ENCODE data around the gene CES4A. TPM values are rescaled to one million over a fixed set of nuclear protein-coding genes. Genes with fewer than 3 reads are reported as not detected.
"Not testable (repeated sequence)": the region's sequence is repeated elsewhere in the genome, so short reads cannot be mapped to it uniquely, and the experiment has no call there.

CES4A gene
- total RNA-seq, 4 donors from 2014 or later = 13.7 to 26.5 (median 17.9) TPM

- no peak for DNase-seq
- no peak overlapping the region for H3K4me3 ChIP-seq
- no peaks in the 10 kb centered on the region for H3K36me3 ChIP-seq
- TF ChIP-seq CTCF (IDR thresholded peaks at IDR 0.05) (no peak), POLR2A (IDR thresholded peaks at IDR 0.05) (no peak)
- H3K9me3 ChIP-seq = no peaks in the 10 kb centered on the region
- no peaks in the 10 kb centered on the region for H3K4me1 ChIP-seq
- no peak overlapping the region for H3K27ac ChIP-seq
- no peaks in the 10 kb centered on the region for H3K27me3 ChIP-seq
These were observed 3.5 kb upstream of the CES4A start for GRCh38 chr16:66984892-66985311.

GRCh38 chr16:66986559-66986958, 1.8 kb upstream of the CES4A start:
- TF ChIP-seq CTCF (IDR thresholded peaks at IDR 0.05) (no peak), POLR2A (IDR thresholded peaks at IDR 0.05) (no peak)
- H3K4me1 ChIP-seq = no peaks in the 10 kb centered on the region
- no peak for DNase-seq

GRCh38 chr16:66991545-66992077, 3.2 kb downstream of the CES4A start:
- H3K4me1 ChIP-seq = no peaks in the 10 kb centered on the region
- TF ChIP-seq POLR2A (IDR thresholded peaks at IDR 0.05) = no peak
- TF ChIP-seq CTCF (IDR thresholded peaks at IDR 0.05) = no peak
- DNase-seq = no peak
- H3K27ac ChIP-seq = no peak overlapping the region
- no peak overlapping the region for H3K4me3 ChIP-seq
- H3K9me3 ChIP-seq = no peaks in the 10 kb centered on the region
- H3K27me3 ChIP-seq = no peaks in the 10 kb centered on the region
- H3K36me3 ChIP-seq = no peaks in the 10 kb centered on the region

More at GRCh38 chr16:66986559-66986958, 1.8 kb upstream of the CES4A start:
- Histone ChIP-seq H3K27me3 (no peaks in the 10 kb centered on the region), H3K9me3 (no peaks in the 10 kb centered on the region), H3K36me3 (no peaks in the 10 kb centered on the region), H3K4me3 (no peak overlapping the region), H3K27ac (no peak overlapping the region)

- H3K4me3 ChIP-seq, H3K27ac ChIP-seq, H3K27me3 ChIP-seq, H3K36me3 ChIP-seq, H3K4me1 ChIP-seq, H3K9me3 ChIP-seq, DNase-seq: not testable (repeated sequence)
These were observed 5.2 kb downstream of the CES4A start for GRCh38 chr16:66993558-66993957.

- peak overlapping the region in 2 of 4 donors; percentile 30 to 44 for H3K27ac ChIP-seq
These were observed 8.1 kb downstream of the CES4A start for GRCh38 chr16:66996324-66996982.

More at GRCh38 chr16:66996324-66996982, 8.1 kb downstream of the CES4A start:
- no peak for TF ChIP-seq POLR2A (IDR thresholded peaks at IDR 0.05)
- TF ChIP-seq CTCF (IDR thresholded peaks at IDR 0.05) = no peak
- no peak overlapping the region for H3K4me3 ChIP-seq
- no peaks in the 10 kb centered on the region for H3K9me3 ChIP-seq
- DNase-seq = peak in 1 of 3 donors; percentile 63
- no peaks in the 10 kb centered on the region for H3K27me3 ChIP-seq
- H3K36me3 ChIP-seq = no peaks in the 10 kb centered on the region
- H3K4me1 ChIP-seq = peaks cover 0 to 13% (median 7%) of the 10 kb centered on the region in 4 donors

All from Peyer's patch (tissue), 4 donors.